Measurements from ENCODE around the gene TMEM79. TPM values are rescaled to one million over a fixed set of nuclear protein-coding genes. Genes with fewer than 3 reads are reported as not detected.

The TMEM79 gene
- 3.4 and 3.5 TPM in 2 replicates for total RNA-seq (2014; rRNA removed; shearing (Covaris generic))

GRCh38 chr1:156284112-156284511 lies at the start of gene TMEM79:
Gene TMEM79, plus strand, starts transcription at chr1:156284325. Its CDS starts 902 bp downstream, at chr1:156285227.
- no peak for DNase-seq (ENCODE audit: low read depth)

GRCh38 chr1:156236164-156236563 lies 48.0 kb upstream of the TMEM79 start:
- DNase-seq (ENCODE audit: low read depth), result no peak

GRCh38 chr1:156238248-156238647 lies 45.9 kb upstream of the TMEM79 start:
- no peak for DNase-seq (ENCODE audit: low read depth)

GRCh38 chr1:156241311-156241811 lies 42.8 kb upstream of the TMEM79 start:
- peak; percentile 86 for DNase-seq (ENCODE audit: low read depth)

GRCh38 chr1:156241926-156242325 lies 42.2 kb upstream of the TMEM79 start, which contains the start of gene BGLAP:
Gene BGLAP, plus strand, starts transcription at chr1:156242184. Its CDS starts 48 bp downstream, at chr1:156242232.
- no peak for DNase-seq (ENCODE audit: low read depth)

- DNase-seq (ENCODE audit: low read depth), result no peak
Observed at GRCh38 chr1:156242738-156243137, 41.4 kb upstream of the TMEM79 start.

GRCh38 chr1:156244126-156244525 lies 40.0 kb upstream of the TMEM79 start:
- DNase-seq (ENCODE audit: low read depth), result no peak

- DNase-seq (ENCODE audit: low read depth), result no peak
Observed at GRCh38 chr1:156244712-156245111, 39.4 kb upstream of the TMEM79 start.

- DNase-seq (ENCODE audit: low read depth), result no peak
Observed at GRCh38 chr1:156245451-156246232, 38.5 kb upstream of the TMEM79 start.

GRCh38 chr1:156246241-156246780 lies 37.8 kb upstream of the TMEM79 start:
- no peak for DNase-seq (ENCODE audit: low read depth)

- no peak for DNase-seq (ENCODE audit: low read depth)
Observed at GRCh38 chr1:156246781-156247459, 37.2 kb upstream of the TMEM79 start.

- DNase-seq (ENCODE audit: low read depth), result no peak
Observed at GRCh38 chr1:156247460-156248322, 36.4 kb upstream of the TMEM79 start, which contains the start of gene PAQR6. Gene PAQR6, minus strand, starts transcription at chr1:156248056. Its CDS starts 1,325 bp downstream, at chr1:156246731.

GRCh38 chr1:156248323-156248683 lies 35.8 kb upstream of the TMEM79 start:
- DNase-seq (ENCODE audit: low read depth), result no peak

GRCh38 chr1:156249593-156249992 lies 34.5 kb upstream of the TMEM79 start:
- no peak for DNase-seq (ENCODE audit: low read depth)

- DNase-seq (ENCODE audit: low read depth), result no peak
Observed at GRCh38 chr1:156251527-156251926, 32.6 kb upstream of the TMEM79 start.

GRCh38 chr1:156253634-156254033 lies 30.5 kb upstream of the TMEM79 start:
- no peak for DNase-seq (ENCODE audit: low read depth)

- no peak for DNase-seq (ENCODE audit: low read depth)
Observed at GRCh38 chr1:156257711-156258110, 26.4 kb upstream of the TMEM79 start.

- DNase-seq (ENCODE audit: low read depth), result no peak
Observed at GRCh38 chr1:156258859-156259258, 25.3 kb upstream of the TMEM79 start.

GRCh38 chr1:156259805-156260204 lies 24.3 kb upstream of the TMEM79 start:
- DNase-seq (ENCODE audit: low read depth), result no peak

GRCh38 chr1:156260896-156261295 lies 23.2 kb upstream of the TMEM79 start:
- no peak for DNase-seq (ENCODE audit: low read depth)

- DNase-seq (ENCODE audit: low read depth), result peak; percentile 86
Observed at GRCh38 chr1:156262461-156263287, 21.5 kb upstream of the TMEM79 start.
